IPS-18a (cell line): ENCODE results near the gene SEL1L2.

Source experiments
- H3K27ac ChIP-seq: one replicate; pipeline ENCODE4 v1.5.1; 2013; ENCODE audit warnings: low read length
- H3K27me3 ChIP-seq: one replicate; pipeline ENCODE4 v1.6.1; 2013; ENCODE audit warnings: mild to moderate bottlenecking, low read length; ENCODE audit not compliant: control insufficient read depth, insufficient read depth
- H3K36me3 ChIP-seq: one replicate; pipeline ENCODE4 v1.6.1; 2013; ENCODE audit warnings: low read depth, low read length; ENCODE audit not compliant: control insufficient read depth
- H3K4me1 ChIP-seq: one replicate; pipeline ENCODE4 v1.6.1; 2013; ENCODE audit warnings: low read depth, low read length; ENCODE audit not compliant: control insufficient read depth
- H3K4me3 ChIP-seq: one replicate; pipeline ENCODE4 v1.5.1; 2013; ENCODE audit warnings: low read length
- H3K9ac ChIP-seq: one replicate; pipeline ENCODE4 v1.6.1; 2013; ENCODE audit warnings: mild to moderate bottlenecking, low read length, moderate library complexity
- H3K9me3 ChIP-seq: one replicate; pipeline ENCODE4 v1.6.1; 2013; ENCODE audit warnings: low read depth, low read length; ENCODE audit not compliant: control insufficient read depth

SEL1L2 gene, protein sequence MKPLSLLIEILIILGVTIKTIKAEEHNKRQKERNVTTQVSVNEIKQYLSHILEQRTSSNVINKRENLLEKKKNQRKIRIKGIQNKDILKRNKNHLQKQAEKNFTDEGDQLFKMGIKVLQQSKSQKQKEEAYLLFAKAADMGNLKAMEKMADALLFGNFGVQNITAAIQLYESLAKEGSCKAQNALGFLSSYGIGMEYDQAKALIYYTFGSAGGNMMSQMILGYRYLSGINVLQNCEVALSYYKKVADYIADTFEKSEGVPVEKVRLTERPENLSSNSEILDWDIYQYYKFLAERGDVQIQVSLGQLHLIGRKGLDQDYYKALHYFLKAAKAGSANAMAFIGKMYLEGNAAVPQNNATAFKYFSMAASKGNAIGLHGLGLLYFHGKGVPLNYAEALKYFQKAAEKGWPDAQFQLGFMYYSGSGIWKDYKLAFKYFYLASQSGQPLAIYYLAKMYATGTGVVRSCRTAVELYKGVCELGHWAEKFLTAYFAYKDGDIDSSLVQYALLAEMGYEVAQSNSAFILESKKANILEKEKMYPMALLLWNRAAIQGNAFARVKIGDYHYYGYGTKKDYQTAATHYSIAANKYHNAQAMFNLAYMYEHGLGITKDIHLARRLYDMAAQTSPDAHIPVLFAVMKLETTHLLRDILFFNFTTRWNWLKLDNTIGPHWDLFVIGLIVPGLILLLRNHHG

DNA sequence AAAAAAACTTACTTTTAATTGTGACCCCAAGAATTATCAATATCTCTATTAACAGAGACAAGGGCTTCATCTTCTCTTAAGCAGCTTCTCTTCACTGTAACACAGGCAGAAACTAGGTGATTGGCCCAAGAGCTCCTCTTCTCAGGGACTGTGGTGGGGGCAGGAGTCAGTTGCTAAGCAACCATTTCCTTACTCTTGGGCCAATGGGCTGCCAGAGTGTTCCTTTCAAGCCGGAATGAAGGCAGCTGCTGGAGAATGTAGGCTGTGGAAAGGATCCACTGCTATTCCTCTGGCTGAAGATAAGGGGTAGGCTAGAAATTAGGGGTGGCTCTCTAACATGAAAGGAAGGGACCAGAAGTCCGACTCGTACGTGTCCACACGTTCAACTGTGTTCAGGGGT is at the start of gene SEL1L2:
SEL1L2 (minus strand) TSS at position 150 of the 400 bp plus-strand sequence; CDS start at position 70, 80 bp downstream.
- Histone ChIP-seq H3K27ac (no peak within 1 kb of the TSS), H3K4me1 (peaks cover 4% of the 10 kb centered on the region), H3K27me3 (no peaks in the 10 kb centered on the region), H3K9ac (no peak within 1 kb of the TSS), H3K9me3 (no peaks in the 10 kb centered on the region), H3K36me3 (no peaks in the 10 kb centered on the region), H3K4me3 (no peak within 1 kb of the TSS)

DNA sequence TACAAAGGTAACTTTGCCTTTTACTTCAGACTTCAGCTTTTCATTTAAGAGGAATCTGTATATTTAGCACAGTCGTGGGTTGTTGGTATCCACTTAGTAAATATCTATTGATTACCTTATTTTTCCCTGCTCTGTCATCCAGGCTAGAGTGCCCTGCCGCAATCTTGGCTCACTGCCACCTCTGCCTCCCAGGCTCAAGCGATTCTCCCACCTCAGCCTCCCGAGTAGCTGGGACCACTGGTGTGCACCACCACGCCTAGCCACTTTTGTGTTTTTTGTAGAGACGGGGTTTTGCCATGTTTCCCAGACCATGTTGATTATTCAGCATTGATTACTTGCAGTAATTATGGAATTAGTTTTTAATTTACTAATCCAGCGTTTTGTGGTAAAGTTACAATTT is 46.2 kb upstream of the SEL1L2 start:
- Histone ChIP-seq H3K4me3 (no peak overlapping the region), H3K36me3 (no peaks in the 10 kb centered on the region), H3K27me3 (no peaks in the 10 kb centered on the region), H3K4me1 (no peaks in the 10 kb centered on the region), H3K9me3 (no peaks in the 10 kb centered on the region), H3K9ac (no peak overlapping the region), H3K27ac (no peak overlapping the region)

DNA sequence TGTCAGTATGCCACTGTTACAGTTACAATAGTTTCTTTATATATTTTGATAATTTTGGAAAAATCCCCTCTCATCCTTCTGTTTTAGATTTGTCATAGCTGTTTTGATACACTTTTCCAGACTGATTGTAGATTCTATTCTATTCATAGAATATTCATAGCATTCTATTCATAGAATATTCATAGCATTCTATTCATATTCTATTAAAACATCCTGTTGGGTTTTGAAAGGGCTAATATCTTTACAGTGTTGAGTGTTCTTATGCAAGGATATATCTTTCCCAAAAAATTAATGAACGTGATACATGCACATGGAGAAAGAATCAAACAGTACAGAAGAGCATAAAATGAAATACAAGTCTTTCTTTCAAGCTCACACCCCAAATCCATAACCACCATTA is 42.9 kb upstream of the SEL1L2 start:
- H3K27me3 ChIP-seq: no peaks in the 10 kb centered on the region
- H3K4me3 ChIP-seq: no peak overlapping the region
- no peaks in the 10 kb centered on the region for H3K36me3 ChIP-seq
- H3K9ac ChIP-seq: no peak overlapping the region
- H3K4me1 ChIP-seq: no peaks in the 10 kb centered on the region
- no peak overlapping the region for H3K27ac ChIP-seq
- H3K9me3 ChIP-seq: no peaks in the 10 kb centered on the region

DNA sequence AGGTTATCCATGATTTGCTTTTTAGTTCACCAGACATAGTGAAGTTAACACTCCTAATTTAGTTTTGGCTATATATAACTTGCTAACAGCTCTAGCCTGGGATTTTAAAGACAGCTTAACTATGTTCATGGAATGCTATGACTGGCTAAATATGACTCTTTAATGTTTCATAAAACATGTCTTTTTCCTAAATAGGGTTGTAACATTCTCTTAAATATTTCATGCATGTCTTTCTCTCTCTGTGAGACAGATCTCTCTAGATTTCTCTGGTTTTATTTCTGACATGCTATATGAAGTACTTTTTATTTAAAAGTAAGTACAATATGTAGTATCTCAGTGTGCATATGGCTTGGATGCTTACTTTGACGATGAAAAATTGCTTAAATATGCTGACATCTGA is 40.6 kb upstream of the SEL1L2 start:
- H3K9me3 ChIP-seq: no peaks in the 10 kb centered on the region
- no peak overlapping the region for H3K27ac ChIP-seq
- H3K27me3 ChIP-seq: no peaks in the 10 kb centered on the region
- H3K9ac ChIP-seq: no peak overlapping the region
- H3K36me3 ChIP-seq: no peaks in the 10 kb centered on the region
- no peak overlapping the region for H3K4me3 ChIP-seq
- H3K4me1 ChIP-seq: no peaks in the 10 kb centered on the region

DNA sequence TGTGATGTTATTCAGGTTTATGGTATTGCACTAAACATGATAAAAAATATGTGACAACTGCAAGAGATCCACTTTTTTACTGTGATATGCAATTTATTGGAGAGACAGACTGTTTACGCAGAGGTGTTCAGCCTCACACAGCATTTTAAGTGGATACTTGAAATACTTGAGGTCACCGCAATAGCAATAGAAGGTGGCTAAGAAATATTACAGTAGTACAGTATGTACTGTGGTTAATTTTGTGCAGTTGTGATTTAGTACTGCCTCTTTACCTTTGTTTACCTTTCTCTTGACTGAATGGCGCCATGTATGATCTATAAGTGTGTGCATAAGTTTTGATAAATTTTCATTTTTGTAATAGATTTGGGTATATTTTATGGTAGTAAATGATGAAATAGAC is 22.3 kb upstream of the SEL1L2 start:
- Histone ChIP-seq H3K9ac (no peak overlapping the region), H3K27ac (no peak overlapping the region), H3K36me3 (no peaks in the 10 kb centered on the region), H3K9me3 (no peaks in the 10 kb centered on the region), H3K27me3 (no peaks in the 10 kb centered on the region), H3K4me1 (no peaks in the 10 kb centered on the region), H3K4me3 (no peak overlapping the region)

DNA sequence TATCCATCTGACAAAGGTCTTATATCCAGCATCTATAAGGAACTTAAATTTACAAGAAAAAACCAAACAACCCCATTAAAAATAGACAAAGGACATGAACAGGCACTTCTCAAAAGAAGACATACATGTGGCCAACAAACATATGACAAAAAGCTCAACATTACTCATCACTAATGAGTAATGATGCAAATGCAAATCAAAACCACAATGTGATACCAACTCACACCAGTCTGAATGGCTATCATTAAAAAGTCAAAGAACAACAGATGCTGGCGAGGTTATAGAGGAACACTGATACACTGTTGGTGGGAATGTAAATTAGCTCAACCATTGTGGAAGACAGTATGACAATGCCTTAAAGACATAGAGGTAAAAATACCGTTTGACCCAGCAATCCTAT is 18.8 kb upstream of the SEL1L2 start:
- Histone ChIP-seq H3K4me1 (no peaks in the 10 kb centered on the region), H3K27ac (no peak overlapping the region), H3K9me3 (no peaks in the 10 kb centered on the region), H3K36me3 (no peaks in the 10 kb centered on the region), H3K9ac (no peak overlapping the region), H3K4me3 (no peak overlapping the region), H3K27me3 (no peaks in the 10 kb centered on the region)

DNA sequence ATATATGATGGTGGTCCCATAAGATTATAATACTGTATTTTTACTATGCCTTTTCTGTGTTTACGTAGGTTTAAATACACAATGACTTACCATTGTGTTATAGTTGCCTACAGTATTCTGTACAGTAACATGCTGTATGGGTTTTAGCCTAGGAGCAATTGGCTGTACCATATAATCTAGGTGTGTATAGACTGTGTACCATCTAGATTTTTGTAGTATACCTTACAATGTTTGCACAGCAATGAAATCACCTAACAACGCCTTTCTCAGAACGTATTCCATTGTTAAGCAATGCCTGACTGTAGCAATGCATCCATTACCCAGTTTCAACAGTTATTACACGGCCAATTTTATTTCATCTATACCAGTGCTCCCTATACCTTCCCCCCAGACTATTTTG is 15.6 kb upstream of the SEL1L2 start:
- no peaks in the 10 kb centered on the region for H3K4me1 ChIP-seq
- no peak overlapping the region for H3K9ac ChIP-seq
- no peaks in the 10 kb centered on the region for H3K9me3 ChIP-seq
- no peaks in the 10 kb centered on the region for H3K36me3 ChIP-seq
- no peak overlapping the region for H3K4me3 ChIP-seq
- no peaks in the 10 kb centered on the region for H3K27me3 ChIP-seq
- no peak overlapping the region for H3K27ac ChIP-seq

DNA sequence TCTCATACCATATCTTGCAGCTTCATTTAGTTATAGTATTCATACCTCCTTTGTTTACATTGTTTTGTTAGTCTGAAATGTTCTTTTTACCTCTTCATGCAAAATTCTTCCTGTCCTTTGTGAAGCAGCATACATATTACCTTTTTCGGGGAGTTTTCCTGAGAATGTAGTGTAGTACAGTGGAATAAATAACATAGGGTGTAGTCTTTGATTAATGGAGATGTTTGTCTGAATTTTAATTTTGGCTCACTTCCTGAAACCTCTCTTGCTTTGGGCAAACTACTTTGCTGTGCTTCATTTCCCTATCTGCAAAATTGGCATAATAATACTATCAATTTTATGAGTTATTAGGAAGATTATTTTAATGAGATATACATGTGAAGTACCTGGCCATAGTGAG is 10.5 kb upstream of the SEL1L2 start:
- H3K27ac ChIP-seq: no peak overlapping the region
- H3K36me3 ChIP-seq: no peaks in the 10 kb centered on the region
- H3K4me1 ChIP-seq: peaks cover 3% of the 10 kb centered on the region
- H3K4me3 ChIP-seq: no peak overlapping the region
- H3K27me3 ChIP-seq: peaks cover 15% of the 10 kb centered on the region
- no peak overlapping the region for H3K9ac ChIP-seq
- H3K9me3 ChIP-seq: no peaks in the 10 kb centered on the region

DNA sequence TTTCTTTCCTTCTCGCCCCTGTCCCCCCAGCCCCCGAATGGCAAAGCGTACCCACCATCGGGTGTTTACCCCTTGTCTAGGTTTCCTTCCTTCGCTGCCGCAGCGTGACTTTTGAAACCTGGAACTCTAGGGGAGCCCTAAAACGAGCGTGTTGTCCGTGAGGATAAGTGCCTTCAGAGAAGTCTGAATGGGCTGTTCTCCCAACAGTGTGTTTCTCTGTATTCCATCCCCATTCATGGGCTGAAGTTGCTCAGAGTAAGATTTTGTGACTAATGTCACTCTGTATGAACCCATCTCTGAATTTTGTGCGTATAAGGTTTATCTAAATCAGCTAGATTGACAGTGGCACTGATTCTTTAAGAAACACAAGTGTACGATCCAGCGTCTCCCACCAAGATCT is 5.9 kb upstream of the SEL1L2 start:
- Histone ChIP-seq H3K27me3 (peaks cover 16% of the 10 kb centered on the region), H3K27ac (no peak overlapping the region), H3K9me3 (no peaks in the 10 kb centered on the region), H3K36me3 (no peaks in the 10 kb centered on the region), H3K4me1 (peaks cover 3% of the 10 kb centered on the region), H3K4me3 (peak overlapping the region; percentile 48), H3K9ac (no peak overlapping the region)

DNA sequence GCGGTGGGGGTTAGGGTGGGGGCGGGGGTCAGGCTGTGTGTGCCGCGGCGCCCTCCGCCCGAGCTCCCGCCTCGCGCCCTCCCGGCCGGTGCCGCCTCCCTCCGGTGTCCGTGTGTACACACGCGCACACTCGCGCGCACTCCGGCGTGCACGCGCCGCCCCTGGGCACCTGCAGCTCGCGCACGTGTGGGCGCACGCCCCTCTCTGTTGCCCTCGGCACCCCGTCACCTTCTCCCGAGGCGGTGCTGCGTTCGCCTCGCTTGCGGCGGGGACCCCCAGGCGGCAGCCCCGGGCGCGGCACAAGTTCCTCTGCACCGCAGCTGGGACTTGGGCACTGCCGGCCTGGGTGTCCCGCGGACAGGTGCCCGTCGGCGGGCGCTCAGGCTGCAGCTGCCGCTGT is 5.4 kb upstream of the SEL1L2 start:
- Histone ChIP-seq H3K27me3 (peaks cover 16% of the 10 kb centered on the region), H3K27ac (no peak overlapping the region), H3K4me3 (peak overlapping the region; percentile 48), H3K4me1 (peaks cover 4% of the 10 kb centered on the region), H3K36me3 (no peaks in the 10 kb centered on the region), H3K9ac (no peak overlapping the region), H3K9me3 (no peaks in the 10 kb centered on the region)

DNA sequence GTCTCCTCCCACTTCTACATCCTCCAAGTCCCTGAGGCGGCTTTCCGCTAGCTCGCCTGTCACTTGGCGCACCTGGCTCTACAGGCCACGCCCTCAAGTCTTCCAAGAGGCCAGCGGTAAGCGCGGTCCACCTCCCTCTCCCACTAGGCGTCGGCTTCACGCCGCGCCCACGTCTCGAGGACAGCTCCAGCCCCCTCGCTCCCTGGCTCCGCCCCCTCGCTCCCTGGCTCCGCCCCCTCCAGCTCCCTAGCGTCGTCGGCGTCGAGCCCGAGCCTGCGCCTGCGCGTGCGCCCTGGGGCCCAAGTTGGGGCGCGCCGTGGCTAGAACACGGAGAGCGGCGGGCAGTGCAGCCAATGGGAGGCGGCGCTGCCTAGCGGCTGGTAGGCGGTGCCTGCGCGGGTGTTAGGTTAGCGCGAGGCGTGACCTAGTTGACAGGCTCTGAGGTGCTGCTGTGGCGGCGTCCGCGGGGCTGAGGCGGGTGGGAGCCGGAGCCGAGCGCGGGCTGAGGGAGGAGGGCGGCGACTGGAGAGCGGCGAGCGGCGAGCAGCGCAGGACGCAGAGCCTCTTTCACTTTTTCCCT is 4.8 kb upstream of the SEL1L2 start, which contains the start of gene MACROD2:
MACROD2 (plus strand) TSS at position 431 of the 580 bp plus-strand sequence.
- Histone ChIP-seq H3K36me3 (no peaks in the 10 kb centered on the region), H3K9ac (no peak within 1 kb of the TSS), H3K27me3 (peaks cover 16% of the 10 kb centered on the region), H3K9me3 (no peaks in the 10 kb centered on the region), H3K27ac (no peak within 1 kb of the TSS), H3K4me1 (peaks cover 7% of the 10 kb centered on the region), H3K4me3 (peak within 1 kb of the TSS; percentile 48)
